ENCODE measurements around the gene BSND. TPM values are rescaled to one million over a fixed set of nuclear protein-coding genes. Genes with fewer than 3 reads are reported as not detected.
A peak's percentile ranks its signal among the peaks of the same experiment; 100 is the strongest.
"Not testable (repeated sequence)": the region's sequence is repeated elsewhere in the genome, so short reads cannot be mapped to it uniquely, and the experiment has no call there.

Gene BSND
- total RNA-seq, 4 donors from 2014 or later, result not detected

DNA sequence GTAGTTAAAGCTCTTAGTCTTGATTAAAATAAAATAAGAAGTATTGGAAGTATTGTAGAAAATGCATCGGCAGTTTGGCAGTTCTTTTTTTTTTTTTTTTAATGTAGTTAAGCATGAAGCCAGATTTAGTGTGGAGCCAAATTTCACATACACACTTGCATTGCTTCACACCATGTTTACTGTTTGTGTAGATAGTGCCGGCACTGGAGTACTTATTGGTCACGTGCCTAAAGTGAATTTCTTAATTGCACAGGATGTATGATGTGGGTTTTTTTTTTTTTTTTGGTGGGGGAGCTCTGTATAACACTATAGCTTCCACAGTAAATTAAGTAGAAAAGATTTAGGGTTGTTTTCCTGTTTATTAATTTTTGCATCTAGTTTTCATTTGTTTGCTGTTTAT is 39.5 kb upstream of the BSND start:
- TF ChIP-seq POLR2A (IDR thresholded peaks at IDR 0.05), result no peak
- TF ChIP-seq EP300 (IDR thresholded peaks at IDR 0.05), result no peak
- TF ChIP-seq, protein P1, sequence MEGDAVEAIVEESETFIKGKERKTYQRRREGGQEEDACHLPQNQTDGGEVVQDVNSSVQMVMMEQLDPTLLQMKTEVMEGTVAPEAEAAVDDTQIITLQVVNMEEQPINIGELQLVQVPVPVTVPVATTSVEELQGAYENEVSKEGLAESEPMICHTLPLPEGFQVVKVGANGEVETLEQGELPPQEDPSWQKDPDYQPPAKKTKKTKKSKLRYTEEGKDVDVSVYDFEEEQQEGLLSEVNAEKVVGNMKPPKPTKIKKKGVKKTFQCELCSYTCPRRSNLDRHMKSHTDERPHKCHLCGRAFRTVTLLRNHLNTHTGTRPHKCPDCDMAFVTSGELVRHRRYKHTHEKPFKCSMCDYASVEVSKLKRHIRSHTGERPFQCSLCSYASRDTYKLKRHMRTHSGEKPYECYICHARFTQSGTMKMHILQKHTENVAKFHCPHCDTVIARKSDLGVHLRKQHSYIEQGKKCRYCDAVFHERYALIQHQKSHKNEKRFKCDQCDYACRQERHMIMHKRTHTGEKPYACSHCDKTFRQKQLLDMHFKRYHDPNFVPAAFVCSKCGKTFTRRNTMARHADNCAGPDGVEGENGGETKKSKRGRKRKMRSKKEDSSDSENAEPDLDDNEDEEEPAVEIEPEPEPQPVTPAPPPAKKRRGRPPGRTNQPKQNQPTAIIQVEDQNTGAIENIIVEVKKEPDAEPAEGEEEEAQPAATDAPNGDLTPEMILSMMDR (IDR thresholded peaks at IDR 0.05), result no peak
- no peak for TF ChIP-seq POLR2AphosphoS5 (IDR thresholded peaks at IDR 0.05)
- no peak for ATAC-seq
- Histone ChIP-seq H3K36me3 (no peaks in the 10 kb centered on the region), H3K27ac (no peak overlapping the region), H3K4me3 (no peak overlapping the region), H3K27me3 (no peaks in the 10 kb centered on the region), H3K4me1 (no peaks in the 10 kb centered on the region), H3K9me3 (peaks cover 0 to 7% (median 0%) of the 10 kb centered on the region in 3 donors)
- 63 to 65% methylated on average over 3 of the region's 3 CpGs for WGBS, 2 donors (ENCODE audit: low coverage in 1 of 2)

- Histone ChIP-seq H3K36me3 (no peaks in the 10 kb centered on the region), H3K9me3 (peaks cover 0 to 2% (median 0%) of the 10 kb centered on the region in 3 donors), H3K4me3 (no peak overlapping the region), H3K27me3 (peaks cover 16% of the 10 kb centered on the region), H3K27ac (no peak overlapping the region), H3K4me1 (no peaks in the 10 kb centered on the region)
- no peak for ATAC-seq
- TF ChIP-seq EP300 (IDR thresholded peaks at IDR 0.05) (no peak), POLR2A (IDR thresholded peaks at IDR 0.05) (no peak), POLR2AphosphoS5 (IDR thresholded peaks at IDR 0.05) (no peak)
- TF ChIP-seq, protein P1 (IDR thresholded peaks at IDR 0.05), result no peak
- 53 to 71% methylated on average over 3 to 4 of the region's 4 CpGs for WGBS, 2 donors (ENCODE audit: low coverage in 1 of 2)
These were observed 35.9 kb upstream of the BSND start for GRCh38 chr1:54962612-54963395.

GRCh38 chr1:54963829-54964228 is 34.9 kb upstream of the BSND start:
- not testable (repeated sequence) for H3K9me3 ChIP-seq, H3K4me3 ChIP-seq, H3K27ac ChIP-seq, H3K4me1 ChIP-seq, H3K36me3 ChIP-seq, ATAC-seq
- 87 to 97% methylated on average over 4 to 5 of the region's 5 CpGs for WGBS, 2 donors (ENCODE audit: low coverage in 1 of 2)
- H3K27me3 ChIP-seq, result peaks cover 16% of the 10 kb centered on the region

DNA sequence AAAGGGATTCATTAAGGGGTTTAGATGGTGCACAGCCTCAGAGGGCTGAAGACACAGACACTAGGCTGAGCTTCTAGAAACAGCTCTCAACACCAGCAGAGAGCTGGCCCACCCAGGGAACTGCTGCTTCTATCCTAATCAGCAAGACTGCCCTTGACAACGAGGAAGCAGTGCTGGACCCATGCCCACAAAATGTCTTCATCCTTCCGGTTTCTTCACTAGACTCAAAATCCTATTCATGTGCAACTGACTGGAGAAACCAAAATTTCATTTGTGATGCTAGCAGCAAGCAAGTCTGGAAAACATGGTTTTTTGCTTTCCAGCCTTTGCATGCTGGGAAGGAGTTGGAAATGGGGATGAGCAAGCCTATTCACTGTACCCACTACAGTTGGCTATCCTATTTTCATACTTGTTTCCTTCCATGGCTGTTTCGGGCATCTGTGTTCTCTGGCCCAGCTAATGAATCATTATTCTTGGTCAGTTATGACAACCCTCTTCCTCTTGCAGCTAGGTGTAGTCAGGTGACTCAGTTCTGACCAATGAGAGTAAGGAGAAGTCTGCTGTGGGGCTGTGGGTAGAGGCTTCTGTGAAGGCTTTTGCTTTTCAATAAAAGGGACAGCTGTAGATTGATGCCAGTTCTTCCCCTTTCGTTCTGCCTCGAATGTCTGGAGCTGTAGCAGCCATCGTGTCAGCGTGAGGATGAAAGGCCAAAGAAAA is 33.0 kb upstream of the BSND start:
- Histone ChIP-seq H3K27me3 (peaks cover 16% of the 10 kb centered on the region), H3K4me1 (no peaks in the 10 kb centered on the region), H3K27ac (no peak overlapping the region), H3K9me3 (no peaks in the 10 kb centered on the region), H3K36me3 (no peaks in the 10 kb centered on the region), H3K4me3 (no peak overlapping the region)
- WGBS, 2 donors (ENCODE audit: low coverage in 1 of 2), result 36 to 58% methylated on average over 5 to 7 of the region's 7 CpGs
- TF ChIP-seq POLR2AphosphoS5 (IDR thresholded peaks at IDR 0.05), result no peak
- TF ChIP-seq, protein P1 (IDR thresholded peaks at IDR 0.05), result no peak
- no peak for TF ChIP-seq EP300 (IDR thresholded peaks at IDR 0.05)
- TF ChIP-seq POLR2A (IDR thresholded peaks at IDR 0.05), result no peak
- peak; percentile 53 for ATAC-seq

DNA sequence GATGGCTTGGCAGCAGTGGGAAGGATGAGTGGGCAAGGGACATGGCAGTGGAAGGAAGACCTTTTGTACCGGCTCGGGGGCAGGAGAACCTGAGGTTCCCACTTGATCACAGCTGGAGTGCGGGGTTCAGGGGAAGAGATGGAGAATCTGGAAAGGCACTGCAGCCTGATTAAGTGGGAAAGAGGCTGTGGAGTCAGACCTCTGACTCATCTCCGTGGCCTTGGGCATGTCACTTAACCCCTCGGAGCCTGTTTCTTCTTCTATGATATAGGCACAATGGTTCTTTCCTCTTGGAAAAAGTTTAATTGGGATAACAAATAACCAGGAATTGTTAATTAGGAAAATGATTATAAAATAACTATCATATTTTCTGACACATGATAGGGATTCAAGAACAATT is 31.4 kb upstream of the BSND start:
- Histone ChIP-seq H3K27ac (no peak overlapping the region), H3K4me1 (peaks cover 0 to under 1% (median 0%) of the 10 kb centered on the region in 3 donors), H3K4me3 (no peak overlapping the region), H3K9me3 (no peaks in the 10 kb centered on the region), H3K27me3 (peaks cover 16% of the 10 kb centered on the region), H3K36me3 (no peaks in the 10 kb centered on the region)
- no peak for ATAC-seq
- TF ChIP-seq POLR2A (IDR thresholded peaks at IDR 0.05) (no peak), EP300 (IDR thresholded peaks at IDR 0.05) (no peak), POLR2AphosphoS5 (IDR thresholded peaks at IDR 0.05) (no peak)
- TF ChIP-seq, protein P1 (IDR thresholded peaks at IDR 0.05), result no peak
- 77 to 82% methylated on average over 5 of the region's 5 CpGs for WGBS, 2 donors (ENCODE audit: low coverage in 1 of 2)
